Measurements from ENCODE around the gene AIMP1. TPM values are rescaled to one million over a fixed set of nuclear protein-coding genes. Genes with fewer than 3 reads are reported as not detected.
"Not testable (repeated sequence)": the region's sequence is repeated elsewhere in the genome, so short reads cannot be mapped to it uniquely, and the experiment has no call there.

The AIMP1 gene
- total RNA-seq, 1 donor from 2014 or later, result 72.1 TPM

DNA sequence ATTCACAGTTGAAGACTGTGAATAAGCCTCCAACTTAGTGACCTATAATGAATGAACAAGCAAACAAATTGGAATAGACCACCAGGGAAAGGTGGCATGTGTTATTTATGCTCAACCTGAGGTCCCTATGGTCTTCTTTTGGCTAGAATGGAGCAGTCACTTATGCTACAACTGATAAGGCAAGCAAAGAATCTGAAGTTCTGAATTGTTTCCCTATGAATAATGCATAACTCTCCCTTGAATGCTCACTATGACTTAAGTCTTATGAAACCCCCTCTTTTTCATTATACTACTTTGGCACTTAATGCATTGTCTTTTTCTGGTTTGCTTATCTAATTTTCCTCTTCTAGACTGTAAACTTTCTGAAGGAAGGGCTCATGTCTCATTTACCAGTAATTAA, 49.7 kb downstream of the AIMP1 start:
- peaks cover 17% of the 10 kb centered on the region for H3K27me3 Mint-ChIP-seq (ENCODE audit: low read depth)

DNA sequence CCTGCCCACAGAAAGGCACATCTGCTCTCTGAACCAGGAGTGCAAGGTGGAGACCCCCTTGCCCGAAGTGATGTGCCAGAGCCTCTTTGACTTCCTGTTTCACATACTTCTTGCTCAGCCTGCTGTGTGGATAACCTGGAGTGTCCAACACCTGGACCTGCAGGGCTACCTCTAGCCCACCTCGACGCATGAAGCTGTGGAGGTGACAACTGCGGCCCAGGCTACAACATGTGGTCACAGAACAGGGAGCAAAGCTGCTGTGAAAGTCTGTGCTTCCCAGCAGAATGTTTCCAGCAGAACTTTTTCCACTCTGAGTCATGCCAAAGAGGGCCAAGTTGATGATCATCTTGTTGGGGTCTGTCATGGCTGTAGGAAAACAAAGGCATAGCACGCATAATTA, 50.7 kb downstream of the AIMP1 start:
- Mint-ChIP-seq H3K36me3 (ENCODE audit: low read depth) (no peaks in the 10 kb centered on the region), H3K4me1 (ENCODE audit: low read depth) (peaks cover 4% of the 10 kb centered on the region), H3K27me3 (ENCODE audit: low read depth) (peaks cover 15% of the 10 kb centered on the region), H3K9me3 (no peaks in the 10 kb centered on the region), H3K4me3 (ENCODE audit: low read depth) (no peak overlapping the region), H3K27ac (no peak overlapping the region)
- no peak for DNase-seq (ENCODE audit: low spot score)
- intact Hi-C loops (cut with micrococcal nuclease), result loop anchor here (10.0 kb wide), 1 partner anchor 448 kb away; no protein-coding TSS in a partner anchor

More for the DNA sequence above, 49.7 kb downstream of the AIMP1 start:
- peaks cover 4% of the 10 kb centered on the region for H3K4me1 Mint-ChIP-seq (ENCODE audit: low read depth)
- H3K36me3 Mint-ChIP-seq (ENCODE audit: low read depth), result no peaks in the 10 kb centered on the region
- H3K4me3 Mint-ChIP-seq (ENCODE audit: low read depth), result no peak overlapping the region
- no peaks in the 10 kb centered on the region for H3K9me3 Mint-ChIP-seq
- no peak overlapping the region for H3K27ac Mint-ChIP-seq
- no peak for DNase-seq (ENCODE audit: low spot score)
- intact Hi-C loops (cut with micrococcal nuclease), result loop anchor here (10.0 kb wide), 1 partner anchor 449 kb away; no protein-coding TSS in a partner anchor

DNA sequence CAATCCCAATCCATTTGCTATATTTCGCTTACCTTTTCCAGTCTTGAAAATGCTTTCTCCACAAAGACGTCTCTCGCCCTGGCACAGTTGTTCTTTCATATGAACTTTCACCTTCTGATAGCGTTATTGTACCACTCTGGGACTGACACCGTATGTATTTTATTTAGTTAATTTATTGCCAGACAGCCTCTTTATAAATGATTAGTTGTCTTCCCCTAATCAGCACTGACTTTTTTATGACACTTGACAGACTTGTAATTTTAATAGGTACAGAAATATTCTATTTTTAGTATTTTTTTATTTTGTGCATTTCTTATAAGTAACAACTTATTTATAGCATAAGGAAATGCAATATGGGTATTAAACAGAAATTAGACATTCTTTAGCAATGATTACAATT, 52.3 kb downstream of the AIMP1 start, which contains the start of gene GIMD1:
Gene GIMD1 (minus strand): TSS at position 101 of the 400 bp plus-strand sequence. CDS start 1,343 bp downstream, outside the sequence.
- Mint-ChIP-seq H3K27me3 (ENCODE audit: low read depth) (peaks cover 9% of the 10 kb centered on the region), H3K9me3 (no peaks in the 10 kb centered on the region), H3K27ac (no peak within 1 kb of the TSS), H3K4me1 (ENCODE audit: low read depth) (peaks cover 4% of the 10 kb centered on the region), H3K4me3 (ENCODE audit: low read depth) (no peak within 1 kb of the TSS), H3K36me3 (ENCODE audit: low read depth) (no peaks in the 10 kb centered on the region)
- no peak for DNase-seq (ENCODE audit: low spot score)
- intact Hi-C loops (cut with micrococcal nuclease), result loop anchor here (1.0 to 10.0 kb wide), 2 partner anchors 134 to 446 kb away; no protein-coding TSS in a partner anchor

DNA sequence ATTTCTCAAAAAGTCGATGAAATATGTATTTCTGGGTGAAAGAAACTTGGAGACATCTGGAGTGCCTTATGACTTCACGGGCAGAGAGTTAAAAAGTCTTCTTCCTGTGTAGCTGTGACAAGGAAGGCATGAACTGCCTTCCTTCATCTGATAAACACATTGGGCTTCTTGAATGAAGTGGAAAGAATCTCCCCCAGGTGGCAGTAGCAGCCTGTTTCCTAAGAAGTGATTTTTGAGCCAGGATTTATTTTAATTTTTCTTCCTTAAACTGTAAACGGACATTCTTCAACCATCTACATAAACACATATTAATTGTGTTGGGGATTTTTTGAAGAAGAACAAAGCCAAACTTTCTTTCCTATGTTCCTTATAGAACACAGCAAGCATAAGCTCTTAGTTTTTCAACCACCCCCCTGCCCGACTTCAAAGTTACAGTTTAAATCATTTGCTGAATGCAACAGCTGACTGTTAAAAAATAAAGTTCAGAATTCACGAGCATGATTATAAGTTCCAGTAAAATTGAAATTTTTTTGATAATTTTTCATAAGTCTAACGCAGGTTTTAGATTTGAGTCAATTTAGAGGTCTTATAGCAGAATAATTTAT, 53.2 kb downstream of the AIMP1 start:
- peaks cover 9% of the 10 kb centered on the region for H3K27me3 Mint-ChIP-seq (ENCODE audit: low read depth)
- intact Hi-C loops (cut with micrococcal nuclease), result loop anchor here (1.0 to 10.0 kb wide), 2 partner anchors 133 to 445 kb away; no protein-coding TSS in a partner anchor
- no peak overlapping the region for H3K4me3 Mint-ChIP-seq (ENCODE audit: low read depth)
- H3K36me3 Mint-ChIP-seq (ENCODE audit: low read depth), result no peaks in the 10 kb centered on the region
- no peak overlapping the region for H3K27ac Mint-ChIP-seq
- DNase-seq (ENCODE audit: low spot score), result no peak
- H3K4me1 Mint-ChIP-seq (ENCODE audit: low read depth), result peaks cover 4% of the 10 kb centered on the region
- no peaks in the 10 kb centered on the region for H3K9me3 Mint-ChIP-seq

DNA sequence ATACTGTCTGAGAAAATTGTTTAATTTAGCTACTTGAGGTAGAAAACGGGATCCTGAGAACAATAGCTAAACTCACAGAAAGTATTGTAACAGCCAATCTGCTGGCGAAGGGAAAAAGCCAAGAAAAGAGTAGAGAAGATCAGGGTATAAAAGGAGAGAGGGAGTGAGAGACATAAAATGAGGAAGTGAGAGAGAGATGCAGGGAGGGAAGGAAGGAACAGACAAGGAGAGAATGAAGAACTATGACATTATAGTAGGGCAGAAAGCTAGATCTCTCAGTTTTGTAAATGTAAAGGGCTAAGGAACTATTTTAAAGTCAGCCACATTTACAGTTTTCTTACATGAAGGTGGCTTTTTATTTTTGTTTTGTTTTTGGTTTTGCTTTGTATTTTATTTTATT, 53.9 kb downstream of the AIMP1 start:
- Mint-ChIP-seq H3K27me3 (ENCODE audit: low read depth) (peaks cover 9% of the 10 kb centered on the region), H3K36me3 (ENCODE audit: low read depth) (no peaks in the 10 kb centered on the region), H3K4me3 (ENCODE audit: low read depth) (no peak overlapping the region), H3K27ac (no peak overlapping the region), H3K4me1 (ENCODE audit: low read depth) (peaks cover 4% of the 10 kb centered on the region), H3K9me3 (no peaks in the 10 kb centered on the region)
- DNase-seq (ENCODE audit: low spot score), result no peak
- intact Hi-C loops (cut with micrococcal nuclease), result no loop called here

DNA sequence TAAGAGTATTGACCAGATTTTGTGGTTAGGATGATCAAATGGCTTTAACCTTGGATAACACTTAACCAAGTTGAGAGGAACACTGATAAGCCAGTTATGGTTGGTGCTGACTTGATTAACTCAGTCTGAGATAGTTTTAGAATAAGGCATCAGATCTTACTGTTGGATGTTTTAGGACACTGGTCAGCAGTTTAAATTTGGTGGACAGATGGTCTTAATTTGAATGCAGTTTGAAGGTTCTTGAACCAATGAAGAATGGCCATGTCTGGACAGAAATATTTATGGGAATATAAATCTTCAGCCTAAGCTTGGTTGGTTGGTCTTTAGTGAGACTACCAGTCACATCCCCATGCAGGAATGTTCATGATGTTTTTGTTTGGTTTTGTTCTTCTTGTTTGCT, 54.8 kb downstream of the AIMP1 start:
- Mint-ChIP-seq H3K9me3 (no peaks in the 10 kb centered on the region), H3K27ac (no peak overlapping the region), H3K27me3 (ENCODE audit: low read depth) (peaks cover 9% of the 10 kb centered on the region), H3K4me1 (ENCODE audit: low read depth) (peaks cover 4% of the 10 kb centered on the region), H3K36me3 (ENCODE audit: low read depth) (no peaks in the 10 kb centered on the region), H3K4me3 (ENCODE audit: low read depth) (no peak overlapping the region)
- intact Hi-C loops (cut with micrococcal nuclease), result no loop called here
- no peak for DNase-seq (ENCODE audit: low spot score)

DNA sequence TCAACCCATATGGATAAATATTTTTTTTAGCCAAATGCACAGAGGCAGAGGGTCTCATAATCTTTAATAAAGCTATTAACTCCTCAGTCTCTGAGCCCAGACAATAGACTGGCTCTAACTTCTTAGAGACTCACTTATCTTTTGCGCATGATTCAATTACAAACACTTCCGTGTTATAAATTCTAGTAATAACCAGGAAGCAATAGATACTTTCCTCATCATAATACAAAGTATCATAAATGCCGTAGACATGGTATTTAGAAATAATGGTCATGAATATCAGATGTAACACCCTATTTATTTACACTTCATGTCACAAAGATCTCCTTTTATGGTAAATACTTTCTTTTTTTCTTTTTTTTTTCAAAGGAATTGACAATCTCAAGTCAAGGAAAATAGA, 56.7 kb downstream of the AIMP1 start:
- intact Hi-C loops (cut with micrococcal nuclease), result no loop called here
- H3K27me3 Mint-ChIP-seq (ENCODE audit: low read depth), result peaks cover 7% of the 10 kb centered on the region
- H3K36me3 Mint-ChIP-seq (ENCODE audit: low read depth), result no peaks in the 10 kb centered on the region
- no peak overlapping the region for H3K4me3 Mint-ChIP-seq (ENCODE audit: low read depth)
- no peak for DNase-seq (ENCODE audit: low spot score)
- no peak overlapping the region for H3K27ac Mint-ChIP-seq
- no peaks in the 10 kb centered on the region for H3K9me3 Mint-ChIP-seq
- peaks cover 4% of the 10 kb centered on the region for H3K4me1 Mint-ChIP-seq (ENCODE audit: low read depth)

DNA sequence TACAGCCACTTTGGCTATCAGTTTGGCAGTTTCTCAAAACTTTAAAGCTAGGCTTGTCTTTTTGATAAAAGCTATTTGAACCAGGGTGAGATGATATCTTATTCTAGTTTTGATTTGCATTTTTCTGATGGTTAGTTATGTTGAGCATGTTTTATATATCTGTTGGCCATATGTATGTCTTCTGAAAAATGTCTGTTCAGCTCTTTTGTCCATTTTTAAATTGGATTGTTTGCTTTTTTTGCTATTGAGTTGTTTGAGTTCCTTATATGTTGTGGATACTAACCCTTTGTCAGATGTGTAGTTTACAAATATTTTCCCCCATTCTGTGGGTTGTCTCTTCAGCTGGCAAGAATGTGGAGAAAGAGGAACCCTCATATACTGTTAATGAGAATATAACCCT, 63.8 kb downstream of the AIMP1 start:
- intact Hi-C loops (cut with micrococcal nuclease), result no loop called here
- H3K4me1 Mint-ChIP-seq (ENCODE audit: low read depth), result no peaks in the 10 kb centered on the region
- no peaks in the 10 kb centered on the region for H3K36me3 Mint-ChIP-seq (ENCODE audit: low read depth)
- no peak overlapping the region for H3K4me3 Mint-ChIP-seq (ENCODE audit: low read depth)
- DNase-seq (ENCODE audit: low spot score), result no peak
- H3K27ac Mint-ChIP-seq, result no peak overlapping the region
- H3K27me3 Mint-ChIP-seq (ENCODE audit: low read depth), result no peaks in the 10 kb centered on the region
- H3K9me3 Mint-ChIP-seq, result no peaks in the 10 kb centered on the region

DNA sequence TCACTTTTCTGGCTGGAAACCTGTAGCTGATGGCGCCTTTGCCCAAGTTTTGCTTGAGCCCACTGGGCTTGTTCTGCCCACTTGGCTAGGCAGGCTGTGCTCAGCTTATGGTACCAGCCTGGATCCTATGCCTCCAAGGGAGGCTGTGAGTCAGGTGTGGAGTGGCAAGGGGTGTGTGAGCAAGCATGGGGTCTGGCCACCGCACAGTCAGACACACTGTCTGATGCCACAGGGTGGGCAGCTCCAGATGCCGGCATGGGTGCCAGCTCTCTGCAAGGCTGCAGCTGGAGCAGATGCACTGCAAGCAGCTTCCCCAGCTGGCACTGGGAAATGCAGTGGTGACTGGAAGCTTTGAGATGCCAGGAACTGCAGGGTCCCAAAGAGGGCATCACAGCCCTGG, 68.5 kb downstream of the AIMP1 start:
- no peak overlapping the region for H3K4me3 Mint-ChIP-seq (ENCODE audit: low read depth)

DNA sequence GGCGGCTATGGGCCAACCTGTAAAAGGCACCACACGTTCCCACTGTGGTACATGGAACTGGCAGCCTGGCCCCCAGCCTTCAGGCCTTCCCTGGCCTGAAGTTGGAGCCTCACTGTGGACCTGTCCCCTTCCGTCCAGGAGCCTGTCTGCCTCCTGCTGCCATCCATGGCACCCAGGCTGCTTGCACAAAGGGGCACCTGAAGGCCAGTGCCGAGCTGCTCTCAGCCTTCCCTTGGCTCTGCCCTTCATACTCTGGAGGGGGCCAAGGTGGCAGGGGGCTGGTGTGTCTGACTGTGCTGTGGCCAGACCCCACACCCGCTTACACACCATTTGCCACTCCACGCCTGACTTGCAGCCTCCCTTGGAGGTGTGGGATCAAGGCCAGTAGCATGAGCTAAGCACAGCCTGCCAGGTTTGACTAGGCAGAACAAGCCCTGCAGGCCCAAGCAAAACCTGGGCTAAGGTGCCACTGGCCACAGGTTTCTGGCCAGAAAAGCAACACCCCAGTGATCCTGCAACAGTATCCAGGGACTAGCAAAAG, 69.6 kb downstream of the AIMP1 start:
- DNase-seq (ENCODE audit: low spot score), result no peak
- Mint-ChIP-seq H3K4me3 (ENCODE audit: low read depth) (no peak overlapping the region), H3K27me3 (ENCODE audit: low read depth) (no peaks in the 10 kb centered on the region), H3K4me1 (ENCODE audit: low read depth) (no peaks in the 10 kb centered on the region), H3K27ac (no peak overlapping the region), H3K9me3 (no peaks in the 10 kb centered on the region), H3K36me3 (ENCODE audit: low read depth) (no peaks in the 10 kb centered on the region)
- intact Hi-C loops (cut with micrococcal nuclease), result no loop called here

More for the DNA sequence above, 68.5 kb downstream of the AIMP1 start:
- intact Hi-C loops (cut with micrococcal nuclease), result no loop called here
- DNase-seq (ENCODE audit: low spot score), result no peak
- Mint-ChIP-seq H3K4me1 (ENCODE audit: low read depth) (no peaks in the 10 kb centered on the region), H3K9me3 (no peaks in the 10 kb centered on the region), H3K36me3 (ENCODE audit: low read depth) (no peaks in the 10 kb centered on the region), H3K27ac (no peak overlapping the region), H3K27me3 (ENCODE audit: low read depth) (no peaks in the 10 kb centered on the region)

DNA sequence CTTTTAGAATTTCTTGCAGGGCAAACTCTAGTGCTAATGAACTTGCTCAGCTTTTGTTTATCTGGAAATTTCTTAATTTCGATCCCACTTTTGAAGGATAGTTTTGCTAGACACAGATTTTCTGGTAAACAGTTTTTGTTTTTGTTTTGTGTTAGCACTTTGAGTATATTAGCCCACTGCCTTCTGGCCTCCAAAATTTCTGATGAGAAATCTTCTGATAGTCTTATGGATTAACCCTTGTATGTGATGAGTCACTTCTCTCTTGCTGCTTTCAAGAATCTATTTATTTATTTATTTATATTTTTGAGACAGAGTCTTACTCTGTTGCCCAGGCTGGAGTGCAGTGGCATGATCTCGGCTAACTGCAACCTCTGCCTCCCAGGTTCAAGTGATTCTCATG, 79.2 kb downstream of the AIMP1 start:
- Mint-ChIP-seq H3K27me3 (ENCODE audit: low read depth) (no peaks in the 10 kb centered on the region), H3K27ac (no peak overlapping the region), H3K4me3 (ENCODE audit: low read depth) (no peak overlapping the region), H3K36me3 (ENCODE audit: low read depth) (no peaks in the 10 kb centered on the region), H3K9me3 (peaks cover 20% of the 10 kb centered on the region), H3K4me1 (ENCODE audit: low read depth) (no peaks in the 10 kb centered on the region)
- intact Hi-C loops (cut with micrococcal nuclease), result no loop called here
- no peak for DNase-seq (ENCODE audit: low spot score)

DNA sequence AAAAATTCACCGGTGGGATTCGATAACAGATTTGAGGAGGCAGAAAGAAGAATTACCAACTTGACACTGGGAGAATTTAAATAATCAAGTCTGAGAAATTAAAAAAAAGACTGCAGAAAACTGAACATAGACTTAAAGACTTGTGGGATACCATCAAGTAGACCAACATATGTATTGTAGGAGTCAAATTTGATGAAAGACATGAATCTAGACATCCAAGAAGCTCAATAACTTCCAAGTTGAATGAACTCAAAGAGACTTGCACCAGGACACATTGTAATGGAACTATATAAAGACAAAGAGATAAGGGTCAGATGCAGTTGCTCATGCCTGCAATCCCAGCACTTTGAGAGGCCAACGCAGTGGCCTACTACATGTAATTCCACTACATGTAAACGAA, 82.5 kb downstream of the AIMP1 start:
- H3K4me1 Mint-ChIP-seq (ENCODE audit: low read depth); H3K27ac Mint-ChIP-seq; H3K36me3 Mint-ChIP-seq (ENCODE audit: low read depth); H3K4me3 Mint-ChIP-seq (ENCODE audit: low read depth); DNase-seq (ENCODE audit: low spot score); intact Hi-C loops (cut with micrococcal nuclease); H3K27me3 Mint-ChIP-seq (ENCODE audit: low read depth): not testable (repeated sequence)
- H3K9me3 Mint-ChIP-seq, result peaks cover 20% of the 10 kb centered on the region

All from activated T-helper 2 cell treated with anti-CD3 and anti-CD28 coated beads, Interferon-gamma antibody, Interleukin-2, Interleukin-4, amounts not matched to agents 10 μg/mL and 5 μg/mL and 100 μg/mL, durations not matched to agents 14 hours and 24 hours and 36 hours (primary cell).